ENCODE results near the gene CCSER1. TPM values are rescaled to one million over a fixed set of nuclear protein-coding genes. Genes with fewer than 3 reads are reported as not detected.

CCSER1 gene
- total and polyA plus RNA-seq, 2 donors (not counting 1 experiment from before 2014, with no cell fraction given), result under 0.01 TPM; not detected in 1

DNA sequence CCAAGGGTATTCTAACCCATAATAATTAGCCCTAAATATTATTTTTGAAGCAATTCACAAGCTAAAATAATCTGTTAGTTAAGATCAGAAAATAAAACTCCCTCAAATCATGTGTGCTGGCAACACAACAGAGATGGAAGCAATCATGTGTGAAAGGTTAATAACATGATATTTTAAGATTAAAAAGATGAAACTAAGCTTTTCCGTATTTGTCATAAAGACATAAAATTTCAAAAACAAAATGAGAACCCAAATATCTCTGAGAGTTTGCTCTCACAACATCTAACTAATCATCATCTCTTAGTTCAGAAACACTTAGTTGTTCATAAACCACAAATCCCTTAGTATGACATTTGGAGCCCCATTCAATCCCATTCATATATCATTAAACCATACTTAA lies 749.1 kb downstream of the CCSER1 start:
- no peaks in the 10 kb centered on the region for H3K36me3 ChIP-seq (ENCODE audit: control insufficient read depth, insufficient read depth, low read length)
- no peak overlapping the region for H3K27ac ChIP-seq (ENCODE audit: insufficient read depth, low read length)
- no peaks in the 10 kb centered on the region for H3K9me3 ChIP-seq (ENCODE audit: control insufficient read depth, insufficient read depth, low read depth, low read length)
- no peak overlapping the region for H2AFZ ChIP-seq (ENCODE audit: low read length)
- H3K79me2 ChIP-seq (ENCODE audit: control insufficient read depth, insufficient read depth, low read length), result no peaks in the 10 kb centered on the region
- no peaks in the 10 kb centered on the region for H3K27me3 ChIP-seq (ENCODE audit: control insufficient read depth, insufficient read depth, low read length)
- H3K4me2 ChIP-seq (ENCODE audit: extremely low read depth, insufficient read depth, low read length), result no peak overlapping the region
- DNase-seq (ENCODE audit: low read depth in 2 of 2), result no peak
- H3K4me1 ChIP-seq (ENCODE audit: control insufficient read depth, extremely low read depth, insufficient read depth, low read length), result no peaks in the 10 kb centered on the region
- no peaks in the 10 kb centered on the region for H4K20me1 ChIP-seq (ENCODE audit: control insufficient read depth, extremely low read depth, insufficient read depth, low read length)
- no peak overlapping the region for H3K9ac ChIP-seq (ENCODE audit: insufficient read depth, low read length)
- H3K4me3 ChIP-seq (replicated peaks in 1 of 4; ENCODE audit: control extremely low read depth in 1 of 4, insufficient read depth in 1 of 4, low read depth in 3 of 4, low read length in 4 of 4), result no peak overlapping the region
- TF ChIP-seq, protein P1, sequence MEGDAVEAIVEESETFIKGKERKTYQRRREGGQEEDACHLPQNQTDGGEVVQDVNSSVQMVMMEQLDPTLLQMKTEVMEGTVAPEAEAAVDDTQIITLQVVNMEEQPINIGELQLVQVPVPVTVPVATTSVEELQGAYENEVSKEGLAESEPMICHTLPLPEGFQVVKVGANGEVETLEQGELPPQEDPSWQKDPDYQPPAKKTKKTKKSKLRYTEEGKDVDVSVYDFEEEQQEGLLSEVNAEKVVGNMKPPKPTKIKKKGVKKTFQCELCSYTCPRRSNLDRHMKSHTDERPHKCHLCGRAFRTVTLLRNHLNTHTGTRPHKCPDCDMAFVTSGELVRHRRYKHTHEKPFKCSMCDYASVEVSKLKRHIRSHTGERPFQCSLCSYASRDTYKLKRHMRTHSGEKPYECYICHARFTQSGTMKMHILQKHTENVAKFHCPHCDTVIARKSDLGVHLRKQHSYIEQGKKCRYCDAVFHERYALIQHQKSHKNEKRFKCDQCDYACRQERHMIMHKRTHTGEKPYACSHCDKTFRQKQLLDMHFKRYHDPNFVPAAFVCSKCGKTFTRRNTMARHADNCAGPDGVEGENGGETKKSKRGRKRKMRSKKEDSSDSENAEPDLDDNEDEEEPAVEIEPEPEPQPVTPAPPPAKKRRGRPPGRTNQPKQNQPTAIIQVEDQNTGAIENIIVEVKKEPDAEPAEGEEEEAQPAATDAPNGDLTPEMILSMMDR (conservative IDR thresholded peaks at IDR 0.05 in 1 of 2, IDR thresholded peaks at IDR 0.05 in 1 of 2; ENCODE audit: low read depth in 1 of 2, low read length in 2 of 2), result no peak
- no peak for TF ChIP-seq EZH2 (IDR thresholded peaks at IDR 0.05; ENCODE audit: low read length, missing control alignments)

DNA sequence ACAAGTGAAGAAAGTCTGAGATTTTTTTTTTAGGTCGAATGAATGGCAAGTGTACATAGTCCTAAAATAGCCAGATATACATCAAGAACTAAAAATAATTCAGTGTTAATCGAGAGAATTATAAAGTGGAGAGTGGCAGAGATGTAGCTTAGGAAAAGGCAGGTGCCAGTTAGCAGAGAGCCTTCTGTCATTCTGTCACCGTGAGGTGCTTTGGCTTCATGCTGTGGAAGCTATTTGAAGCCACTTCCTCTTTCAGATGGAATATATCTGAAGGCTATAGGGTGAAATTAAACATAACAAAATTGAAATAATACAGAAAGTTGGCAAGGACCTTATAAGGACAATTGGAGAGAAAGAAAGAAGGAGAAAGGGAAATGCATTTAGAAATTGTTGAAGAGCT lies 756.3 kb downstream of the CCSER1 start:
- Histone ChIP-seq H3K27ac (ENCODE audit: insufficient read depth, low read length) (no peak overlapping the region), H3K4me2 (ENCODE audit: extremely low read depth, insufficient read depth, low read length) (no peak overlapping the region), H3K9ac (ENCODE audit: insufficient read depth, low read length) (no peak overlapping the region), H3K79me2 (ENCODE audit: control insufficient read depth, insufficient read depth, low read length) (no peaks in the 10 kb centered on the region), H3K4me3 (replicated peaks in 1 of 4; ENCODE audit: control extremely low read depth in 1 of 4, insufficient read depth in 1 of 4, low read depth in 3 of 4, low read length in 4 of 4) (no peak overlapping the region), H3K27me3 (ENCODE audit: control insufficient read depth, insufficient read depth, low read length) (no peaks in the 10 kb centered on the region), H2AFZ (ENCODE audit: low read length) (no peak overlapping the region), H3K36me3 (ENCODE audit: control insufficient read depth, insufficient read depth, low read length) (no peaks in the 10 kb centered on the region), H3K4me1 (ENCODE audit: control insufficient read depth, extremely low read depth, insufficient read depth, low read length) (no peaks in the 10 kb centered on the region), H3K9me3 (ENCODE audit: control insufficient read depth, insufficient read depth, low read depth, low read length) (no peaks in the 10 kb centered on the region), H4K20me1 (ENCODE audit: control insufficient read depth, extremely low read depth, insufficient read depth, low read length) (no peaks in the 10 kb centered on the region)
- TF ChIP-seq, protein P1 (conservative IDR thresholded peaks at IDR 0.05 in 1 of 2, IDR thresholded peaks at IDR 0.05 in 1 of 2; ENCODE audit: low read depth in 1 of 2, low read length in 2 of 2), result no peak
- no peak for TF ChIP-seq EZH2 (IDR thresholded peaks at IDR 0.05; ENCODE audit: low read length, missing control alignments)
- no peak for DNase-seq (ENCODE audit: low read depth in 2 of 2)

DNA sequence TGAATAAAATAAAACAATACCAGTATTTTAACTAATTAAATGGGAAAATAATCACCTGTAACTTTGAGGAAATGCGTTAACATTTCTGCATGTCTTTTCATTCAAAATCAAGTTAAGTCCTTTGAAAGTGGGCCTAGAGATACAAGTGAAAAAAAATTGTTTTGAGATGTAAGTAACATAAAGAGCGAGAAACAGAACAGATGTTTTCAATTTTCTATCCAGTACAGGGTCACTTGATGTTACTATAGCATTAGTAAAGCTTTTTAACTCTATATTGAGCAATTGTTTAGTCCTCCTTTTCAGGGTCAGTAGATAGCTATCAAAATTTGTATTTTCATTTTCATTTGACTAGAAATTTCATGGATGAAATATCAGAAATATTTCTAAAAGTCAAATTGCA lies 761.4 kb downstream of the CCSER1 start:
- TF ChIP-seq EZH2 (IDR thresholded peaks at IDR 0.05; ENCODE audit: low read length, missing control alignments), result no peak
- TF ChIP-seq, protein P1 (conservative IDR thresholded peaks at IDR 0.05 in 1 of 2, IDR thresholded peaks at IDR 0.05 in 1 of 2; ENCODE audit: low read depth in 1 of 2, low read length in 2 of 2), result no peak
- no peaks in the 10 kb centered on the region for H3K4me1 ChIP-seq (ENCODE audit: control insufficient read depth, extremely low read depth, insufficient read depth, low read length)
- H3K4me2 ChIP-seq (ENCODE audit: extremely low read depth, insufficient read depth, low read length), result no peak overlapping the region
- H3K27ac ChIP-seq (ENCODE audit: insufficient read depth, low read length), result no peak overlapping the region
- H3K9ac ChIP-seq (ENCODE audit: insufficient read depth, low read length), result no peak overlapping the region
- DNase-seq (ENCODE audit: low read depth in 2 of 2), result peak in 1 of 2 donors; percentile 42
- H3K27me3 ChIP-seq (ENCODE audit: control insufficient read depth, insufficient read depth, low read length), result no peaks in the 10 kb centered on the region
- H3K9me3 ChIP-seq (ENCODE audit: control insufficient read depth, insufficient read depth, low read depth, low read length), result no peaks in the 10 kb centered on the region
- H3K36me3 ChIP-seq (ENCODE audit: control insufficient read depth, insufficient read depth, low read length), result no peaks in the 10 kb centered on the region
- H3K79me2 ChIP-seq (ENCODE audit: control insufficient read depth, insufficient read depth, low read length), result no peaks in the 10 kb centered on the region
- H4K20me1 ChIP-seq (ENCODE audit: control insufficient read depth, extremely low read depth, insufficient read depth, low read length), result no peaks in the 10 kb centered on the region
- no peak overlapping the region for H3K4me3 ChIP-seq (replicated peaks in 1 of 4; ENCODE audit: control extremely low read depth in 1 of 4, insufficient read depth in 1 of 4, low read depth in 3 of 4, low read length in 4 of 4)
- H2AFZ ChIP-seq (ENCODE audit: low read length), result no peak overlapping the region

Data from fibroblast of lung (primary cell).